HEK293 (cell line): ENCODE data around the gene LRRC72.

Experiments
- CTCF ChIA-PET: fragments of 350-600 bp; formaldehyde crosslinking; extraction: SDS; loops from one replicate; lab custom pipeline; 2021; ENCODE audit warnings: antibody characterized with exemption; lab: Yijun Ruan, JAX
- POLR2A ChIA-PET: fragments of 300-600 bp; formaldehyde crosslinking; extraction: SDS; loops from one replicate; lab custom pipeline; 2020; ENCODE audit warnings: antibody characterized with exemption, inconsistent platforms; lab: Yijun Ruan, JAX
- H3K27ac ChIP-seq: fragments of 200-500 bp; sonication (Bioruptor generic); 2 replicates; pipeline ENCODE4 v1.5.1; 2014; ENCODE audit warnings: low read depth, low read length, control low read depth, inconsistent platforms; ENCODE audit errors: extremely low read depth
- H3K36me3 ChIP-seq, 2 experiments: fragments of 200-500 bp in 1 of 2; sonication (Bioruptor generic) in 1 of 2; 1 replicate in 1 of 2; 2 replicates in 1 of 2; pipeline ENCODE4 v1.5.1; 2014 to 2017; ENCODE audit warnings: inconsistent platforms in 2 of 2, low read length in 2 of 2; ENCODE audit not compliant: control insufficient read depth in 2 of 2, insufficient read depth in 1 of 2
- H3K4me1 ChIP-seq: fragments of 200-500 bp; sonication (Bioruptor generic); 2 replicates; pipeline ENCODE4 v1.5.1; 2014; ENCODE audit warnings: mild to moderate bottlenecking, low read length, inconsistent platforms; ENCODE audit not compliant: control insufficient read depth, insufficient read depth
- H3K4me3 ChIP-seq: 2 replicates; pipeline ENCODE4 v1.5.1; 2011; ENCODE audit warnings: low read depth, mild to moderate bottlenecking, control low read depth, low read length, moderate library complexity
- H3K9me3 ChIP-seq: fragments of 200-500 bp; sonication (Bioruptor generic); 2 replicates; pipeline ENCODE4 v1.5.1; 2014; ENCODE audit warnings: low read depth, low read length, inconsistent platforms; ENCODE audit not compliant: control insufficient read depth, insufficient read depth
- FEZF1 ChIP-seq: fragments of 450-650 bp; formaldehyde crosslinking; IDR thresholded peaks from 2 replicates; pipeline ENCODE4 v1.5.1; 2016; ENCODE audit warnings: missing biosample characterization, missing genetic modification characterization
- GLIS2 ChIP-seq: fragments of 450-650 bp; formaldehyde crosslinking; IDR thresholded peaks from 2 replicates; pipeline ENCODE4 v1.5.1; 2016; ENCODE audit warnings: missing biosample characterization, missing genetic modification characterization
- KLF16 ChIP-seq: fragments of 450-650 bp; formaldehyde crosslinking; IDR thresholded peaks from 2 replicates; pipeline ENCODE4 v1.5.1; 2017; ENCODE audit warnings: missing biosample characterization, missing genetic modification characterization
- WT1 ChIP-seq: fragments of 450-650 bp; formaldehyde crosslinking; IDR thresholded peaks from 2 replicates; pipeline ENCODE4 v1.5.1; 2016; ENCODE audit warnings: missing biosample characterization, missing genetic modification characterization
- ZNF114 ChIP-seq: fragments of 450-650 bp; formaldehyde crosslinking; IDR thresholded peaks from 2 replicates; pipeline ENCODE4 v1.5.0; 2017; ENCODE audit warnings: missing biosample characterization, missing genetic modification characterization
- ZNF140 ChIP-seq: fragments of 450-650 bp; formaldehyde crosslinking; IDR thresholded peaks from 2 replicates; pipeline ENCODE4 v1.5.1; 2016; ENCODE audit warnings: missing biosample characterization, missing genetic modification characterization
- ZNF146 ChIP-seq: fragments of 450-650 bp; formaldehyde crosslinking; IDR thresholded peaks from 2 replicates; pipeline ENCODE4 v1.5.1; 2016; ENCODE audit warnings: missing biosample characterization, missing genetic modification characterization
- ZNF302 ChIP-seq: fragments of 450-650 bp; formaldehyde crosslinking; IDR thresholded peaks from 2 replicates; pipeline ENCODE4 v1.5.1; 2016; ENCODE audit warnings: missing biosample characterization, missing genetic modification characterization, low read depth
- ZNF354C ChIP-seq: fragments of 450-650 bp; formaldehyde crosslinking; IDR thresholded peaks from 2 replicates; pipeline ENCODE4 v1.5.1; 2016; ENCODE audit warnings: missing biosample characterization, missing genetic modification characterization, low read depth, borderline replicate concordance
- ZNF366 ChIP-seq: fragments of 450-650 bp; formaldehyde crosslinking; conservative IDR thresholded peaks from 2 replicates; pipeline ENCODE4 v1.5.1; 2016; ENCODE audit warnings: missing biosample characterization, missing genetic modification characterization
- ZNF416 ChIP-seq: fragments of 450-650 bp; formaldehyde crosslinking; IDR thresholded peaks from 2 replicates; pipeline ENCODE4 v1.5.1; 2016; ENCODE audit warnings: missing biosample characterization, missing genetic modification characterization
- ZNF433 ChIP-seq: fragments of 450-650 bp; formaldehyde crosslinking; IDR thresholded peaks from 2 replicates; pipeline ENCODE4 v1.5.1; 2016; ENCODE audit warnings: missing biosample characterization, missing genetic modification characterization, low read depth
- ZNF473 ChIP-seq: fragments of 450-650 bp; formaldehyde crosslinking; IDR thresholded peaks from 2 replicates; pipeline ENCODE4 v1.5.1; 2017; ENCODE audit warnings: missing biosample characterization, missing genetic modification characterization
- ZNF514 ChIP-seq: fragments of 450-650 bp; formaldehyde crosslinking; IDR thresholded peaks from 2 replicates; pipeline ENCODE4 v1.5.1; 2016; ENCODE audit warnings: missing biosample characterization, missing genetic modification characterization
- ZNF544 ChIP-seq: fragments of 450-650 bp; formaldehyde crosslinking; IDR thresholded peaks from 2 replicates; pipeline ENCODE4 v1.5.0; 2017; ENCODE audit warnings: missing biosample characterization, missing genetic modification characterization
- ZNF558 ChIP-seq: fragments of 450-650 bp; formaldehyde crosslinking; IDR thresholded peaks from 2 replicates; pipeline ENCODE4 v1.5.1; 2016; ENCODE audit warnings: missing biosample characterization, missing genetic modification characterization
- ZNF585B ChIP-seq: fragments of 450-650 bp; formaldehyde crosslinking; IDR thresholded peaks from 2 replicates; pipeline ENCODE4 v1.5.1; 2016; ENCODE audit warnings: missing biosample characterization, missing genetic modification characterization
- ZNF600 ChIP-seq: fragments of 450-650 bp; formaldehyde crosslinking; IDR thresholded peaks from 2 replicates; pipeline ENCODE4 v1.5.1; 2016; ENCODE audit warnings: missing biosample characterization, missing genetic modification characterization
- ZNF610 ChIP-seq: fragments of 450-650 bp; formaldehyde crosslinking; IDR thresholded peaks from 2 replicates; pipeline ENCODE4 v1.5.1; 2016; ENCODE audit warnings: missing biosample characterization, missing genetic modification characterization, borderline replicate concordance
- ZNF658 ChIP-seq: fragments of 450-650 bp; formaldehyde crosslinking; IDR thresholded peaks from 2 replicates; pipeline ENCODE4; 2016; ENCODE audit warnings: missing biosample characterization, missing genetic modification characterization
- ZNF707 ChIP-seq: fragments of 450-650 bp; formaldehyde crosslinking; IDR thresholded peaks from 2 replicates; pipeline ENCODE4 v1.5.1; 2016; ENCODE audit warnings: missing biosample characterization, missing genetic modification characterization
- ZNF792 ChIP-seq: fragments of 450-650 bp; formaldehyde crosslinking; IDR thresholded peaks from 2 replicates; pipeline ENCODE4 v1.5.1; 2016; ENCODE audit warnings: missing biosample characterization, missing genetic modification characterization
- TF ChIP-seq, protein P1 (sequence below): fragments of 450-650 bp; formaldehyde crosslinking; IDR thresholded peaks from 2 replicates; pipeline ENCODE4 v1.5.1; 2016; ENCODE audit warnings: missing biosample characterization, missing genetic modification characterization
- TF ChIP-seq, protein P2 (sequence below): fragments of 450-650 bp; formaldehyde crosslinking; IDR thresholded peaks from 2 replicates; pipeline ENCODE4 v1.5.1; 2016; ENCODE audit warnings: missing biosample characterization, missing genetic modification characterization
- TF ChIP-seq, protein P3 (sequence below): fragments of 450-650 bp; formaldehyde crosslinking; IDR thresholded peaks from 2 replicates; pipeline ENCODE4 v1.5.1; 2016; ENCODE audit warnings: missing biosample characterization, missing genetic modification characterization, borderline replicate concordance
- TF ChIP-seq, protein P4 (sequence below): fragments of 450-650 bp; formaldehyde crosslinking; IDR thresholded peaks from 2 replicates; pipeline ENCODE4 v1.5.1; 2016; ENCODE audit warnings: missing biosample characterization, missing genetic modification characterization

The LRRC72 gene

DNA sequence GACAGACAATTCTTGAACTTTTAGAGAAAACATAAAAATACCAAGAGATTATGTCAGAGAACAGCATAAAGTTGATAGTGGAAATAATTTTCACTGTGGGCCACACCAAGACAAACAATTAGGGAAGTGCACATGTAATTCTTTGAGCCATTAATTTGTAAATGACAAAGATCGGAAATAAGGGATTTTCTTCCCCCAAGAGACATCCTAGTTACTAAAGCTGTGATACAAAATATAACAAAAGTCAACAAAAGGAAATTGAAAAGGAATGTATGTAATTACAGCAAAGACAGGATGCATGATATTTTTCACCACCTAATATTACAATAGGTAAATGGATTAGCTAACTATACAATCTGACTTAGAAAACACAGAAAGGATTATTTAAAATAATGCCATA is 12.4 kb upstream of the LRRC72 start:
- no peaks in the 10 kb centered on the region for H3K9me3 ChIP-seq
- no peak overlapping the region for H3K4me3 ChIP-seq
- H3K27ac ChIP-seq: no peak overlapping the region
- ChIA-PET CTCF (interaction anchor here (1.1 to 1.7 kb wide), 3 partner anchors 11 to 50 kb away, joined by 3 to 5 read pairs (median 4); no protein-coding TSS in a partner anchor), POLR2A (no interaction called here)
- TF ChIP-seq ZNF610 (tag by site-specific recombination) (no peak), ZNF302 (no peak), ZNF473 (no peak), ZNF416 (tag by site-specific recombination) (no peak), ZNF146 (tag by site-specific recombination) (no peak), ZNF433 (tag by site-specific recombination) (no peak), ZNF658 (tag by site-specific recombination) (no peak), ZNF585B (no peak), ZNF558 (tag by site-specific recombination) (no peak), ZNF140 (tag by site-specific recombination) (no peak), ZNF707 (tag by site-specific recombination) (no peak), ZNF544 (tag by site-specific recombination) (no peak), ZNF354C (tag by site-specific recombination) (no peak)
- TF ChIP-seq, protein P1, sequence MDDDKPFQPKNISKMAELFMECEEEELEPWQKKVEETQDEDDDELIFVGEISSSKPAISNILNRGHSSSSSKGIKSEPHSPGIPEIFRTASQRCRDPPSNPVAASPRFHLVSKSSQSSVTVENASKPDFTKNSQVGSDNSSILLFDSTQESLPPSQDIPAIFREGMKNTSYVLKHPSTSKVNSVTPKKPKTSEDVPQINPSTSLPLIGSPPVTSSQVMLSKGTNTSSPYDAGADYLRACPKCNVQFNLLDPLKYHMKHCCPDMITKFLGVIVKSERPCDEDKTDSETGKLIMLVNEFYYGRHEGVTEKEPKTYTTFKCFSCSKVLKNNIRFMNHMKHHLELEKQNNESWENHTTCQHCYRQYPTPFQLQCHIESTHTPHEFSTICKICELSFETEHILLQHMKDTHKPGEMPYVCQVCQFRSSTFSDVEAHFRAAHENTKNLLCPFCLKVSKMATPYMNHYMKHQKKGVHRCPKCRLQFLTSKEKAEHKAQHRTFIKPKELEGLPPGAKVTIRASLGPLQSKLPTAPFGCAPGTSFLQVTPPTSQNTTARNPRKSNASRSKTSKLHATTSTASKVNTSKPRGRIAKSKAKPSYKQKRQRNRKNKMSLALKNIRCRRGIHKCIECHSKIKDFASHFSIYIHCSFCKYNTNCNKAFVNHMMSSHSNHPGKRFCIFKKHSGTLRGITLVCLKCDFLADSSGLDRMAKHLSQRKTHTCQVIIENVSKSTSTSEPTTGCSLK (tag by site-specific recombination): no peak
- TF ChIP-seq, protein P2, sequence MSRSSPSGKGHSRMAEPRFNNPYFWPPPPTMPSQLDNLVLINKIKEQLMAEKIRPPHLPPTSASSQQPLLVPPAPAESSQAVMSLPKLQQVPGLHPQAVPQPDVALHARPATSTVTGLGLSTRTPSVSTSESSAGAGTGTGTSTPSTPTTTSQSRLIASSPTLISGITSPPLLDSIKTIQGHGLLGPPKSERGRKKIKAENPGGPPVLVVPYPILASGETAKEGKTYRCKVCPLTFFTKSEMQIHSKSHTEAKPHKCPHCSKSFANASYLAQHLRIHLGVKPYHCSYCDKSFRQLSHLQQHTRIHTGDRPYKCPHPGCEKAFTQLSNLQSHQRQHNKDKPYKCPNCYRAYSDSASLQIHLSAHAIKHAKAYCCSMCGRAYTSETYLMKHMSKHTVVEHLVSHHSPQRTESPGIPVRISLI (tag by site-specific recombination): no peak
- TF ChIP-seq, all 188 proteins: peak for 0
- no peaks in the 10 kb centered on the region for H3K36me3 ChIP-seq
- no peaks in the 10 kb centered on the region for H3K4me1 ChIP-seq

DNA sequence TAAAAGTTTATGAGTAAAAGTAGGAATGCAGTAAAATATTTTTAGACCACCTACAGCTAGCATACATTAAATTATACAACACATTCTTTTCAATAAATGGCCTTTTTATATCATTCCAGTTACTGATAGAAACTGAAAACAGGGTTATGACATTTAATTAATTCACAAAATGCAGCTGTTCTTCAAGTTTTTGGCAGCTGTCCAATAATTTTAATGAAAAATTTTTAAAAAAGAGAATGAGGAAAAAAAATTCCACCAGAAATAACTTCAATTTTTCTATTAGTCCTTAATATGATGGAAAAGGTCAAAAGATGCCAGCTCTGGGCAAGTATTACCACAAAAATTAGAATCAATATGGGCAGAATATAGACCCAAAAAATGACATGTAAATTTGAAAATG is 11.9 kb upstream of the LRRC72 start:
- POLR2A ChIA-PET: no interaction called here
- CTCF ChIA-PET: interaction anchor here (1.2 to 1.7 kb wide), 2 partner anchors 12 to 50 kb away, joined by 4 to 5 read pairs; no protein-coding TSS in a partner anchor
- TF ChIP-seq, protein P3, sequence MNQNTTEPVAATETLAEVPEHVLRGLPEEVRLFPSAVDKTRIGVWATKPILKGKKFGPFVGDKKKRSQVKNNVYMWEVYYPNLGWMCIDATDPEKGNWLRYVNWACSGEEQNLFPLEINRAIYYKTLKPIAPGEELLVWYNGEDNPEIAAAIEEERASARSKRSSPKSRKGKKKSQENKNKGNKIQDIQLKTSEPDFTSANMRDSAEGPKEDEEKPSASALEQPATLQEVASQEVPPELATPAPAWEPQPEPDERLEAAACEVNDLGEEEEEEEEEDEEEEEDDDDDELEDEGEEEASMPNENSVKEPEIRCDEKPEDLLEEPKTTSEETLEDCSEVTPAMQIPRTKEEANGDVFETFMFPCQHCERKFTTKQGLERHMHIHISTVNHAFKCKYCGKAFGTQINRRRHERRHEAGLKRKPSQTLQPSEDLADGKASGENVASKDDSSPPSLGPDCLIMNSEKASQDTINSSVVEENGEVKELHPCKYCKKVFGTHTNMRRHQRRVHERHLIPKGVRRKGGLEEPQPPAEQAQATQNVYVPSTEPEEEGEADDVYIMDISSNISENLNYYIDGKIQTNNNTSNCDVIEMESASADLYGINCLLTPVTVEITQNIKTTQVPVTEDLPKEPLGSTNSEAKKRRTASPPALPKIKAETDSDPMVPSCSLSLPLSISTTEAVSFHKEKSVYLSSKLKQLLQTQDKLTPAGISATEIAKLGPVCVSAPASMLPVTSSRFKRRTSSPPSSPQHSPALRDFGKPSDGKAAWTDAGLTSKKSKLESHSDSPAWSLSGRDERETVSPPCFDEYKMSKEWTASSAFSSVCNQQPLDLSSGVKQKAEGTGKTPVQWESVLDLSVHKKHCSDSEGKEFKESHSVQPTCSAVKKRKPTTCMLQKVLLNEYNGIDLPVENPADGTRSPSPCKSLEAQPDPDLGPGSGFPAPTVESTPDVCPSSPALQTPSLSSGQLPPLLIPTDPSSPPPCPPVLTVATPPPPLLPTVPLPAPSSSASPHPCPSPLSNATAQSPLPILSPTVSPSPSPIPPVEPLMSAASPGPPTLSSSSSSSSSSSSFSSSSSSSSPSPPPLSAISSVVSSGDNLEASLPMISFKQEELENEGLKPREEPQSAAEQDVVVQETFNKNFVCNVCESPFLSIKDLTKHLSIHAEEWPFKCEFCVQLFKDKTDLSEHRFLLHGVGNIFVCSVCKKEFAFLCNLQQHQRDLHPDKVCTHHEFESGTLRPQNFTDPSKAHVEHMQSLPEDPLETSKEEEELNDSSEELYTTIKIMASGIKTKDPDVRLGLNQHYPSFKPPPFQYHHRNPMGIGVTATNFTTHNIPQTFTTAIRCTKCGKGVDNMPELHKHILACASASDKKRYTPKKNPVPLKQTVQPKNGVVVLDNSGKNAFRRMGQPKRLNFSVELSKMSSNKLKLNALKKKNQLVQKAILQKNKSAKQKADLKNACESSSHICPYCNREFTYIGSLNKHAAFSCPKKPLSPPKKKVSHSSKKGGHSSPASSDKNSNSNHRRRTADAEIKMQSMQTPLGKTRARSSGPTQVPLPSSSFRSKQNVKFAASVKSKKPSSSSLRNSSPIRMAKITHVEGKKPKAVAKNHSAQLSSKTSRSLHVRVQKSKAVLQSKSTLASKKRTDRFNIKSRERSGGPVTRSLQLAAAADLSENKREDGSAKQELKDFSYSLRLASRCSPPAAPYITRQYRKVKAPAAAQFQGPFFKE: no peak
- TF ChIP-seq FEZF1 (tag by site-specific recombination) (no peak), KLF16 (tag by site-specific recombination) (no peak), ZNF114 (tag by site-specific recombination) (no peak), ZNF366 (tag by site-specific recombination) (no peak), ZNF514 (tag by site-specific recombination) (no peak), GLIS2 (tag by site-specific recombination) (no peak), WT1 (no peak), ZNF558 (tag by site-specific recombination) (no peak), ZNF600 (no peak), ZNF792 (tag by site-specific recombination) (no peak)
- TF ChIP-seq, protein P4, sequence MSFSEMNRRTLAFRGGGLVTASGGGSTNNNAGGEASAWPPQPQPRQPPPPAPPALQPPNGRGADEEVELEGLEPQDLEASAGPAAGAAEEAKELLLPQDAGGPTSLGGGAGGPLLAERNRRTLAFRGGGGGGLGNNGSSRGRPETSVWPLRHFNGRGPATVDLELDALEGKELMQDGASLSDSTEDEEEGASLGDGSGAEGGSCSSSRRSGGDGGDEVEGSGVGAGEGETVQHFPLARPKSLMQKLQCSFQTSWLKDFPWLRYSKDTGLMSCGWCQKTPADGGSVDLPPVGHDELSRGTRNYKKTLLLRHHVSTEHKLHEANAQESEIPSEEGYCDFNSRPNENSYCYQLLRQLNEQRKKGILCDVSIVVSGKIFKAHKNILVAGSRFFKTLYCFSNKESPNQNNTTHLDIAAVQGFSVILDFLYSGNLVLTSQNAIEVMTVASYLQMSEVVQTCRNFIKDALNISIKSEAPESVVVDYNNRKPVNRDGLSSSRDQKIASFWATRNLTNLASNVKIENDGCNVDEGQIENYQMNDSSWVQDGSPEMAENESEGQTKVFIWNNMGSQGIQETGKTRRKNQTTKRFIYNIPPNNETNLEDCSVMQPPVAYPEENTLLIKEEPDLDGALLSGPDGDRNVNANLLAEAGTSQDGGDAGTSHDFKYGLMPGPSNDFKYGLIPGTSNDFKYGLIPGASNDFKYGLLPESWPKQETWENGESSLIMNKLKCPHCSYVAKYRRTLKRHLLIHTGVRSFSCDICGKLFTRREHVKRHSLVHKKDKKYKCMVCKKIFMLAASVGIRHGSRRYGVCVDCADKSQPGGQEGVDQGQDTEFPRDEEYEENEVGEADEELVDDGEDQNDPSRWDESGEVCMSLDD (tag by site-specific recombination): no peak

More for the DNA sequence above, 11.9 kb upstream of the LRRC72 start:
- H3K4me3 ChIP-seq: no peak overlapping the region
- H3K4me1 ChIP-seq: no peaks in the 10 kb centered on the region
- H3K9me3 ChIP-seq: no peaks in the 10 kb centered on the region
- no peaks in the 10 kb centered on the region for H3K36me3 ChIP-seq
- no peak overlapping the region for H3K27ac ChIP-seq
